Keratinocyte (primary cell): ENCODE results near the gene HSP90AA1.

Experiments used
- CTCF ChIP-seq, 3 experiments: IDR thresholded peaks in 1 of 3; conservative IDR thresholded peaks in 1 of 3; optimal IDR thresholded peaks in 1 of 3; 2 replicates in 2 of 3; 3 replicates in 1 of 3; pipeline versions ENCODE3 to v1.5.1; 2011; ENCODE audit warnings: low read length in 3 of 3, mild to moderate bottlenecking in 3 of 3, moderate library complexity in 2 of 3, control low read depth in 1 of 3, inconsistent platforms in 1 of 3; ENCODE audit not compliant: insufficient read depth in 2 of 3; ENCODE audit errors: extremely low read depth in 1 of 3
- EZH2 ChIP-seq: IDR thresholded peaks from one replicate; pipeline ENCODE4 v1.6.1; 2012; ENCODE audit warnings: inconsistent platforms, mild to moderate bottlenecking, low read length, moderate library complexity

- no peak for TF ChIP-seq EZH2
- TF ChIP-seq CTCF (optimal IDR thresholded peaks at IDR 0.05 in 1 of 3, IDR thresholded peaks at IDR 0.05 in 1 of 3, conservative IDR thresholded peaks at IDR 0.05 in 1 of 3; ENCODE audit: extremely low read depth in 1 of 3, insufficient read depth in 2 of 3, low read length in 3 of 3) = no peak
Measured at GRCh38 chr14:102097441-102098135, 10.7 kb upstream of the HSP90AA1 start.
